DMS 273 (cell line): ENCODE results near the gene AHR.

Source experiments
- DNase-seq: peaks from one replicate; lab custom pipeline; 2025; ENCODE audit not compliant: unreplicated experiment; lab: John Stamatoyannopoulos, UW

Gene AHR

GRCh38 chr7:17298102-17298839, at the start of gene AHR:
TSS of gene AHR (plus strand) at chr7:17298652. CDS start at chr7:17299265, 613 bp downstream.
- peak; percentile 95 for DNase-seq

GRCh38 chr7:17253885-17254284, 44.6 kb upstream of the AHR start:
- DNase-seq = no peak

GRCh38 chr7:17255926-17256325, 42.5 kb upstream of the AHR start:
- no peak for DNase-seq

DNA sequence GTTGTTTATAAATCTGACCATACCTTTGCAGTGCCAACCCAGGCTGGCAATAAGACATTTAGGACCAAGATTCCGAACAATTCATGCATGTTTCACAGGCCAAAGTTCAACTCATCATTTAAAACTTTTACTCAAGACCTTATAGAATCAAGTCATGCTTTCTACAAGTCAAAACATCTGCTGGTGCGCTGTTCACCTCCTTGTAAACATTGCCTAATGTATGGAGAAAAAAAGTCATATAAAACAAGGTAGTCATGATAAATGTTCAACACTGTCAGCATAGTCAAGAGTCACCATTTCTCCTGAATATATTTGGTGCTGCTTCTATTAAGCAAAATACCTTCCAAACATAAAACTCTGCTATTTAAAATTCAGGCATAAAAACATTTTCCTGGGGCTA, 42.1 kb upstream of the AHR start:
- DNase-seq = no peak

DNA sequence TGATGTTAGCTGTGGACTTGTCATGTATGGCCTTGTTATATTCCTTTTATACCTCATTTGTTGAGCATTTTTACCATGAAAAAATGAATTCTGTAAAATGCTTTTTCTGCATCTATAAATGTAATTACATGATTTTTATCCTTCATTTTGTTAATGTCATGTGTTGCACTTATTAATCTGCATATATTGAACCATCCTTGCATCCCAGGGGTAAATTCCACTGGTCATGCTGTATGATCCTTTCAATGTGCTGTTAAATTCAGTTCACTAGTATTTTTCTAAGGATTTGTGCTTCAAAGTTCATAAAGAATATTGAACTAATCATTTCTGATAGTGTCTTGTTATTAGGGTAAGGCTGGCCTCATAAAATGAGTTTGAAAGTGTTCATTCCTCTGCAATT, 31.9 kb upstream of the AHR start:
- no peak for DNase-seq

- DNase-seq = no peak
These were observed 28.9 kb upstream of the AHR start for GRCh38 chr7:17269341-17270221.

DNA sequence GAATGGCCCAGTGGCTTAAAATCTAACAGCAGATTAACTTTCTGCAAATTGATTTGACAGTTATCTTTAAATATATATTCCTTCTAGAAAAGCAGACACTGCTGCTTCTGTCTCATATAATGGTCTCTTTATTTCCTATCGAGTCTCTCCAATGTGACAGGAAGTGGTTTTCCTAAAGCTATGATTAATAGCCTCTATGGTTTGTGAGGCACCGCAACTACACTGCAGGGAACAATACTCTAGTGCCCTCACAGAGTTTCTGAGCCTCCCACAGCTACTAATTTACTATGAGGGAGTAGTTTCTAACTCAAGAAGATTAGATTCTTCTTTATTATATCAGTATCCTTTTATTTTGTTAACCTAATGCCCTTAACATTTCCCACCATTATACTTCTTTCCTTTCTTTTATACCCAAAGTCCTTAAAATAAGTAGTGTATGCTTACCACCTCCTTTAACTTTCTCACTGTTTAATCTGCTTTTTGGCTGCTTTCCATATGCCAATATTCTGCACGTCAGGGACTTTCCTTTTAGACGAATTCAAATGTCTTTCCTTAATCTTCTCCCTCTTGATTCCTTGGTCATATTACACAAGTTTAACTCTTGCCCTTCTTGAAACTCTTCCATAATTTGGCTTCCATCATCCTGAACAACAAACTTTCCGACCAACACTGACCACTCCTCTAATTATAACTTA, 23.8 kb upstream of the AHR start:
- no peak for DNase-seq

DNA sequence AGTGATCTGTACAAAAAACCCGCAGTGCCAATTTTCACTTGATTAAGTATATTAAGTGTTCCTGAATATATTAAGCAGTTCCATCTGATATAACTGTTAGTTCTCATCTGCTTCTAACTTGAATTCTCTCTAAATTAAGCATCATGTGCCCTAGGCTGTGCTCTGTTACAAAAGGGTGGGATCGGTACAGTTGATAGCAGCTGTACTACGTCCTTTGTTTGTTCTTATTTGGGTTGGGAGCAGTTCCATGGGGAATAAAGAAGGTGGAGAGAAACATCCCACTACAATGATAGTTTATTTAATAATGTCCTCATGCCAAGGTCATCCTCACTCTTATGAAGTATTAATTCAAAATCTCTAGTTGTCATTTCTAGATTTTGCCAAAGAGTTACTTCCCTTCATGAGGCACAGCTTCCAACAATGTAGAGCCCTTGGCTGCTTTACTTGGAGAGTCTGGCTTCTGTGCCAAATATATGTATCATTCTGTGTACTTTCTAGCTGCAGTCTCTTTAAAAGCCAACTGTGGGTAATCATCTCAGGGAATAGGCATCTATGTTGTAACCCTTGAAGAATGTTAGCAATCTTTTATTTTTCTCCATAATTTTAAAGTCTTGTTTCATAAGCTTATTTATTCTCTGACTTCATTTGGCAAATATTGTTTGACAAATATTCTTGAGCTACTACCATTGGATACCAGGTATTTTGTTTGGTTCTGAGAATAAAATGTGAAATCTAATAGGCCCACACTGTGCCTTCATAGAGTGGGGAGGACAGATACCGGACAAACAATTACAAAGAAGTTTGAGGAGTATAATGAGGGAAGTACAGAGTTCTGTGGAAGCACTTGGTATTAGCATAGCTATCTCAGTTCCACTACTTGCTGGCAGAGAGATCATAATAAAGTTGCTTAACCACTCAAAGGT, 22.4 kb upstream of the AHR start:
- DNase-seq = no peak

GRCh38 chr7:17279061-17279460, 19.4 kb upstream of the AHR start:
- DNase-seq = no peak

- DNase-seq = peak; percentile 24
These were observed 9.3 kb upstream of the AHR start for GRCh38 chr7:17289074-17289645.

- DNase-seq = no peak
These were observed 5.6 kb upstream of the AHR start for GRCh38 chr7:17292843-17293242.

DNA sequence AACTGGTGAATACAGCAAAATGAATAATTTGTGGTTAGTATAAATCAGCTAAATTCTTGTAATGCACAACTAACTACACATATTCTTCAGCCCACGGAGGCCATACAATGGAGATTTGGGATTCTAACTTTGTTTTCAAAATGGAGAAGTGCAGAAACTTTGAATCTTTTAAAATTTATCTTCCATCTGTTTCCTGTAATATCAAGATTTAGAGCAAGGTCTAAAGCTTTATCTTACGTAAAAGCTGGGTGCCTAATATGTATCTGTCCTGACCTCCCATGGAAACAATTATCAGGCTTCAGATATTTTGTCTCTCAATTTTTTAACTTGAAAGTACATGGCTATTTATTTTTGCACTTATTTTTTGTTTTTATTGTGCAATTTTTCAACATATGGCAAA, 5.0 kb upstream of the AHR start:
- no peak for DNase-seq

DNA sequence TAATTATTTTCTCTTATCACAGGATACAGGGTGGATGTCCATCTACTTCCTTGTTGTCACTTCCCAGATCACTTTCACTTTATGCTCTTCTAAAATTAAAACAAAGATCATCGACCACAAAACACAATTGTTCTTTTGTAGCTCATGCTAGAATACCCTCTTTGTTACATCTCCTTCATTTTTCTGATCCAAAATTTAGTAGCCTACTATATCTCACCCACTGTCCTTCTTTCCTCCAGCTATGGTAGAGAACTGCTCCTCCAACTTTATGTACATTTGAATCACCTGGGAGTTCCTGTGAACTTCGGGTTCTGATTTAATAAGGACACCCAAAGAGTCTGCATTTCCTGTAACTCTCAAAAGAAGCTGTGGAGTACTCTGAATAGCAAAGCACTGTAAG, 1.2 kb upstream of the AHR start:
- no peak for DNase-seq

DNA sequence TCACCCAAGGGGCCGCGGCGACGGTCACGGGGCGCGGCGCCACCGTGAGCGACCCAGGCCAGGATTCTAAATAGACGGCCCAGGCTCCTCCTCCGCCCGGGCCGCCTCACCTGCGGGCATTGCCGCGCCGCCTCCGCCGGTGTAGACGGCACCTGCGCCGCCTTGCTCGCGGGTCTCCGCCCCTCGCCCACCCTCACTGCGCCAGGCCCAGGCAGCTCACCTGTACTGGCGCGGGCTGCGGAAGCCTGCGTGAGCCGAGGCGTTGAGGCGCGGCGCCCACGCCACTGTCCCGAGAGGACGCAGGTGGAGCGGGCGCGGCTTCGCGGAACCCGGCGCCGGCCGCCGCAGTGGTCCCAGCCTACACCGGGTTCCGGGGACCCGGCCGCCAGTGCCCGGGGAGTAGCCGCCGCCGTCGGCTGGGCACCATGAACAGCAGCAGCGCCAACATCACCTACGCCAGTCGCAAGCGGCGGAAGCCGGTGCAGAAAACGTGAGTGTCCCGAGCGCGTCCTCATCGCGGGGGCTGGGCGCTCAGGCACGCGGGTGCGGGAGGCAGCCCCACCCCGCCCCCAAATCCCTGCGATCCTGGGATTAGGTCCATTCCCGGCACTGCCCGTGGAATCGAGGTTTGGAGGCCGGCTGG, 509 bp downstream of the AHR start:
- DNase-seq = peak; percentile 55

- peak; percentile 54 for DNase-seq
These were observed 1.1 kb downstream of the AHR start for GRCh38 chr7:17299483-17299991.

DNA sequence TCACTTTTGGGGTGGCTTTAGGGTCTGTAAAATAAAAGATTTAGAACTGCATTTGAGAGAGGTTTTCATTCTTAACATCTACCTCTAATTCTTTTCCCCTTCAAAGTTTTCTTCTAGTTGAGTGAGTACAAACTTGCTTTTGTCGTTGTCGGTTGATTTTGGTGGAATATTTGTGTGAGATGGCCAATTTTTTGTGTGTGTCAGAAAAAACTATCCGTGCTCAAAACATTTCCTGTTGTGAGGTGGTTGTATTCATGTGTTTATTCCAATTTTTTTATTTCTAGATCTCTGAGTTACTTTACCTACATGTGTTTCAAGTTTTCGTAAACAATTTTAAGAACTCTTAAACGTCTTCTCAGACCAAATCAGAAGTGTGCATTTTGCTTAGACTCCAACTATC, 1.6 kb downstream of the AHR start:
- peak; percentile 30 for DNase-seq

DNA sequence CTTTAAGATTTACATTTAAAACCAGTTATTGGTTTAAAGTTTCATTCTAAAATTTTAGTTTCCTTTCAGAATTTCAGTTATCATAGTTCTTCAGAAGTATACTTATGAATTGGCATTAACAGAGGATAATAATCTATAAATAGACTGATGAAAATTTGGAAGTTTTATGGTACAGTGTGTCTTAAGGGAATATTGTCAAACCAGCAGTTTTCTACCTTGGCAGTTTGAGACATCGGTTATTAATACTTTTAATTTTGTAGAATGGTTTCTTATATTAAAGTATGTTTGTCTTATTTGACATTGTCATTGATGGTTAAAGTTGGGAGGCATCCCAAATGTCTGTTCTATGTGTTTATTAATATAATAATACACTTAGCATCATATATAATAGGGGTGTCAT, 2.0 kb downstream of the AHR start:
- peak; percentile 13 for DNase-seq

DNA sequence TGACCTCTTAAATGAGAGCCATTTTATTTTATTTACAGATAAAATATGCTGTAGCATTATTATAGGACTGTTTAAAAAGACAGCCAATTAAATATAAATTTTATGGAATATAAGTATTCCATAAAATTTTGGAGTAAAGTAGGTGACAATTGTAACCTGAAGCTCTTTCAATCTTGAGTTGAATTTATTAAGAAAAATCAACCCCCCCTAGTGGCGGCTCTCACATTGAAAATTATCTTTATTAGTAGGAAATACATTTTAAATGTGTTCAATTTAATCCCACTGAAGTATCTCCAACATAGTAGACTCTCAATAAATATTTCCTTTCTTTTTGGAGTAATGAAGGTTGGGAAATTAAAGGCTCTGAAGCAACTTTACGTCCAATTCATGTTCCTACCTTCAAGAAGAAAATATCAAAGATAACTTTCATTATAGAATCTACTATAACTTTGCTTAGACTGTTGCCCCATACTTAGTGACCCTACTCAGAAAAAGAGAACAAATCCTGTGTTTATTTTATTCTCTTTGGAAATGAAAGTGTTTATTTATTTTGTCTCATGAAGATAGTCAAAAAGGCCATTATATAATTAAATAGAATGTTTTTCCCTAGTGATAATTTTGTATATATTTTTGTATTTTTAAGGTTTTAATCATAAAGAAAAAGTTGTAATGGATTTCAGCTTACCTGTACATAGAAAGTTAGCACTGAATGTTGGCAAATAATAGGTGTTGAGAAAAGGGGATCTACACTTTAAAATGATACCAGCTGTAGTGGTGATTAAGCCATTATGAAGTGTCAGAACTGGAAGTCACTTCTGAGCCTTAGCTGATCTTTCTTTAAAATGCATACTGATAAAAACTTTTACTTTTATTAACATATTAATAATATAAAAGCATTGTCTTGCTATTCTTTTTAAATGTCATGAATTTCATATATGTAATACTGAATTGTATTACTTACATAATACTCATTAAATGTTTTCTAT, 3.3 kb downstream of the AHR start:
- peak; percentile 82 for DNase-seq
